GM12801 (cell line): Measurements from ENCODE around the gene SUPT4H1.

ENCODE experiments used
- CTCF ChIP-seq: IDR thresholded peaks from one replicate; pipeline ENCODE4 v1.5.1; 2011; ENCODE audit warnings: control low read depth; ENCODE audit not compliant: insufficient read length; ENCODE audit errors: extremely low read depth

The SUPT4H1 gene

DNA sequence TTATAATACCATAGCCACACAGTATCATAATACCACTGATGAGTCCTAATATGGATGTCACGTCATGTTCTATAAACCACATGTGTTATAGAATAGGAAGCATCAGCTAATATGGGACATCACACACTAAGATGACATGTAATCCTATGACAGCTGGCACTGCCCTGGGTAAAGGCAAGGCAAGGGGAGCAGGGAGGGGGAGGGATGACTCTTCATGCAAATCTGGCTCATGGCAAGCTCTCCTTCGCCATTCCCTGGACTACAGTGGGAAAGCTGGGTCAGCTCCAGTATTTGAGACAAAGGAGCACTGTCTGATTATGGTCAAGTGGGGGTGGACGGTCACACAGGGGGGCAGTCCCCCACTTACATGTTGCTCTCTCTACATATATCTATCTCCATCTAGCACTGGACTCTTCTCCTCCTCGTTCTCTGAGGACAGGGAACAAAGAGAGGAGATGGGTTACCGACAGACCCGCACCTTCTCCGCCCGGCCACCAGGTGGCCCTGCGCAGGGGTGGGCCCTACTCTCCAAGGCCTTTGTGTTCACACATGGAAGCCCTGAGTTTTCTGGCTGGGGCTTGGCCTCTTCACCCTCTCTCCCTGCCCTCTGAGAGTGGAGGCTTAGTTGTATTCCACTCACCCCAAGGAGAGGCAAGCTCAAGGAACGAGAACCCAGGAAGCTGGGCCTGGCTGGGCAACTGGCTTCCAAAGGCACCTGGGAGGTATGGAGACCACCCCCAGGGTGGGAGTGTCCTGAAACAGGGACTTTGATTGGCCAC lies 47.8 kb downstream of the SUPT4H1 start:
- TF ChIP-seq CTCF: peak; percentile 14

DNA sequence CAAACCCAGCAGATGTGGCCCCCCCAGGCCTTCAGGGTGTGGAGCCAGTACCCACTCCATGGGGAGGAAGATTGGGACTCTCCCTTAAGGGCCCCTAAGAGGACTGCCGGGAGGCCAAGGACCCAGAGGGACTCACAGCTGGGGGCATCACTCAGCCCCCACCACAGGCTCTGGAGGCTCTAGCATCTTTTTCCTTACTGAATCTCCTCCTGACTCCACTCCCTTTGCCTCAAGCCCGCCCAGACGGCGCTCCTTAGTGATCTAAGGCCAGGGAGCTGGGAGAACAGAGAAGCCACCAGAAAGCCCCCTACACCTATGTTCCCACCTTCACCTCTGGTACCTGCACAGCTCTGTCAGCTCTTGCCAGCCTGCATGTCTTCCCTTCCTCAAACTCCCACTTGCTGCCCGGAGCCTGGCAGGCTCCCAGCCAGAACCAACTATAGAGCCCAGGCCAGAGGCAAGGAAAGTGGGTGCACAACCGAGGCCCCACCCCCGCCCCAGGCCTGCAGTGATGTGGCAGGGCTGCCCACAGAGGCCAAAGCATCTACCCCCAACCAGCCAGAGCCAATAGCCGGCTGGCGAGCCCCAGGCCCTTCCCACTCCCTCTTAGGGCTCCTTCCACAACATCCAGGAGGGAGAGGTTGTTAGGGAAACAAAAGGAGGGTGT lies 48.9 kb downstream of the SUPT4H1 start:
- TF ChIP-seq CTCF: no peak

DNA sequence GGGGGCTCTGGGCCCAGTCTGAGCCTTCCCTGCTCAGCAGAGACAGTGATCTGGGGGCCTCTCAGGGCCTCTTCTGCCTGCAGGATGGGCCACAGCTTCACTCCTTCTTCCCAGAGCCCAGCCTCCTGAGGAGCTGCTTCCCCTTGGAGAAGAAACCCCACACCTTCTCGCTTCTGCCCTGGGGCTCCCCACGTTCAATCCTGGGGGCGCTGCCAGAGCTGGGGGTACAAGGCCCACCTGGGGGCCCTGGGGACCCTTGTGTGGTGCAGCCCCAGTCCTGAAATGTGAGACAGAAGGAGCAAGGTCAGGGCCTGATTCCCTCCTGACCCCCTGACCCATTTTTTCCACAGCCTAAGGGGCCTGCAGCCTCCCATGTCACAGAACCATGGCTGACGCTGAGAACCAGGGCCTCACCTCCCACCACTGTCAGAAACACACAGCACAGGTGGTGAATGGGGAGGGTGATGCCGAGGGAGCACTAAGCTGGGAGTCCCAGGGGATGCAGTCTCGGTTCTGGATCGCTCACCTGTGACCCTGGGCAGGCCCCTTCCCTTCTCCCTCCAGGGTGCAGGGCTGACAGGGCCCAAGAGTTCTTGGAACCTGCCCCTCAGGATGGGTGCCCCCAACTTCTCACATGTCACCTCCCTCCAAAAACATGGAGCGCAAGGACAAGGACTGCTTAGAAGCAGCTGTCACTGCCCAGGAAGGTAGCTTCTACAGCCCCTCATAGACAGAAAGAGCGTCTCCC lies 49.7 kb downstream of the SUPT4H1 start:
- TF ChIP-seq CTCF: no peak

DNA sequence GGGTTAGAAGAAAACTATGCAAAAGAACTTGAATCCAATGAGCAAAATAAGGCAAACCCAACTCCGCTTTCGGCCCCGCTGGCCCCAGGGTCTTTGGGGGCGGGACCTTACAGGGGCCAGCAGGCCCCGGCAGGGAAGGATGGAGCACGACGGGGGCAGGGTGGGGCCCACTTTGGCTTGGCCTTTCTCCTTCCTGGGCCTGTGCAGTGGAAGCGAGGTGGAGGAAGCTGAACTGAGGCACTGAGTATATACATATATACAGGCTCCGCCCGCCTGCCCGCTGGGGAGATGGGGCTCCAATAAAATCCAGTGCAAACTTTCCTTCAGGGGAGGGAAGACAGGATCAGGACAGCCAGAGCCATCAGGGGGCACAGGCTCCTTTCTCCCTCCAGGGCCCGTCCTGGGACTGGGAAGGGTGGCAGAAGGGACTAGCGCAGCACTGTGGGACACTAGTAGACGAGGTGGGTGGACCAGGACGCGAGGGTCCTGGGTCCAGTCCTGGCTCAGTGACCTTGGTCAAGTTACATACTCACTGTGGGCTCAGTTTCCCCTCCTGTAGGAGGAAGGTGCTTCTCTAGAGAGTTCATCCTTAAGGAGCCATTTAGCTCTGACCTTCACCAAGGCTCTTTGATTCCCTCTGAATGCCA lies 50.4 kb downstream of the SUPT4H1 start:
- no peak for TF ChIP-seq CTCF

DNA sequence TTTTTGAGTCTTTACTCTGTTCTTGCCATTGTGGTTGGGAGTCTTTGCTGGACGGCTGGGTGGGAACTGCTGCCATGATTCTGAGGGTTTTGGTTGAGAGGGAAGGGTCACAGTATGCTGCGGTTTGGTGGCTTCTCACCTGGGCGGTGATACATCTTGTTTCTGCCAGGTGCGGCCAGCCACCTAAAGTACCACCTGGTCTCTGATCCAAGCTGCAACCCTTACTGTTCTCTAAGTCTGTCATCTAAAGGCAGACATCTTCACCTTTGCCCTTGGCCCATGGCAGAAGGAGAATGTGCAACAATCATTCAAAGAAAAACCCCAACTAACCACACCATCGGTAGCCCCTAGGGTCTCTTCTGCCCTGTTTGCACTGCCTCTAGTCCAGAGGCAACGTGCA lies 51.7 kb downstream of the SUPT4H1 start:
- no peak for TF ChIP-seq CTCF
